Activated T-cell treated with anti-CD3 and anti-CD28 coated beads, Interleukin-2, amount 50 U/mL, for 48 hours (primary cell): ENCODE results near the gene ACADVL.
A peak's percentile ranks its signal among the peaks of the same experiment; 100 is the strongest.

ENCODE experiments used
- DNase-seq, 2 experiments: peaks; one replicate each; pipeline ENCODE4 v3.0.0-alpha.2; 2020

ACADVL gene

DNA sequence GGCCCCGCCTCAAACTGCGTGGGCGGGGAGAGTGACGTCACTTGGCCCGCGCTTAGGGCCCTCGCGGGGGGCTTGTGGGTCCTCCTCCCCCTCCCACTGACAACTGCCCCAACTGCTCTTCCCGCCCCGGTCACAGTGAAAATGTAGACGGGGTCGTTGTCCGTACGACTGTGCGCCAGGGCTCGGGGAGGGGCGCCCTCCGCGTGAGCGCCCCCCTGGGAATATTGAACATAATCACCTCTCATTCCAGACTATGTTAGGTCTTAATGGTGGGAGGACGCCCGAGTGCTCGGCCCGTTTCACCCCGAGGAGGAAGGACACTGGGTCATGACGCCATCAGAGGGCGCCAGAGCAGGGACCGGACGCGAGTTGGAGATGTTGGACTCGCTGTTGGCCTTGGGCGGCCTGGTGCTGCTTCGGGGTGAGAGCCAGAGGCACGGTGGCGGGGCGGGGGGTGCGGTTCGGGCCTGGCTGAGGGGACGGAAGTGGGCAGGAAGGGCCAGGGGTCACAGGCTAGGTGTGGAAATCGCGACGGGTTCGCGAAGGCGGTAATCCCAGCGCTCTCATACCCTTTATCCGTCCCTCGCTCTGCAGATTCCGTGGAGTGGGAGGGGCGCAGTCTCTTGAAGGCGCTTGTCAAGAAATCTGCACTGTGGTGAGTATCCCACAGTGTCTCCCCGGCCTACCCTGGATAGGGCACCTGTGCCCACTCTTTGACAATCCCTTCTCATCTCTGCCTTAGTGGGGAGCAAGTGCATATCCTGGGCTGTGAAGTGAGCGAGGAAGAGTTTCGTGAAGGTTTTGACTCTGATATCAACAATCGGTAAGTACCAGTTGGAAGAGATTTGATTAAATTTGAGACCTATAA, 32.7 kb downstream of the ACADVL start, which contains the start of gene ELP5:
Gene ELP5 (plus strand): TSS at position 40 of the 868 bp plus-strand sequence. CDS start 336 bp downstream, at position 376.
- DNase-seq = peak; percentile 95

DNA sequence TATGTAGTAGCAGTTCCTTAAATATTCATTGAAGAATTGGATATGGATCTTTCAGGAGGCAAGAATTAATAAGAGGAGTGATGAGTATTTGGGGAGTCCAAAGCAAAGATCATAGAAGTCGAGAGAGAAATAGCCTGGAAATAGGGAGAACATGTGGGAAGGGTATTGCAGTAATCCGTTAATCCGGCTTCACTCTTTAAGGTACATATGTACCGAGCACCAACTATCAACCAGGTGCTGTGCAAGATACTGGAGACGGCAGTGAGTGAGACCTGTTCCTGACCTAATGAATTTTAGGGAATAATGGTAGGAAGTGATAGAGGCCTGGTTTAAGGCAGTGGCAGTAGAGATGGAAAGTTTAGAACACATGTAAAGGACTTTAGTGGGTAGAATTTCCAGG, 33.3 kb downstream of the ACADVL start:
- no peak for DNase-seq

DNA sequence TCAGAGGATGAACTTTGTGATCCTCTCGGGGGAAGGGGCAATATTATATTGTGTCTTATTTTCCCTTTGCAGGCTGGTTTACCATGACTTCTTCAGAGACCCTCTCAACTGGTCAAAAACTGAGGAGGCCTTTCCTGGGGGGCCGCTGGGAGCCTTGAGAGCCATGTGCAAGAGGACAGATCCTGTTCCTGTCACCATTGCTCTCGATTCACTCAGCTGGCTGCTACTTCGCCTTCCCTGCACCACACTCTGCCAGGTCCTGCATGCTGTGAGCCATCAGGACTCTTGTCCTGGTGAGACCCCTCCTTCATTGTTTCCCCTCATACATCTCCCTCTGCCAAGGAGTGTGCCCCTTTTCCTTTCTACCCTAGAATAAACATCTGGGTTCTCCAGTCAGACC, 34.8 kb downstream of the ACADVL start:
- DNase-seq = no peak

DNA sequence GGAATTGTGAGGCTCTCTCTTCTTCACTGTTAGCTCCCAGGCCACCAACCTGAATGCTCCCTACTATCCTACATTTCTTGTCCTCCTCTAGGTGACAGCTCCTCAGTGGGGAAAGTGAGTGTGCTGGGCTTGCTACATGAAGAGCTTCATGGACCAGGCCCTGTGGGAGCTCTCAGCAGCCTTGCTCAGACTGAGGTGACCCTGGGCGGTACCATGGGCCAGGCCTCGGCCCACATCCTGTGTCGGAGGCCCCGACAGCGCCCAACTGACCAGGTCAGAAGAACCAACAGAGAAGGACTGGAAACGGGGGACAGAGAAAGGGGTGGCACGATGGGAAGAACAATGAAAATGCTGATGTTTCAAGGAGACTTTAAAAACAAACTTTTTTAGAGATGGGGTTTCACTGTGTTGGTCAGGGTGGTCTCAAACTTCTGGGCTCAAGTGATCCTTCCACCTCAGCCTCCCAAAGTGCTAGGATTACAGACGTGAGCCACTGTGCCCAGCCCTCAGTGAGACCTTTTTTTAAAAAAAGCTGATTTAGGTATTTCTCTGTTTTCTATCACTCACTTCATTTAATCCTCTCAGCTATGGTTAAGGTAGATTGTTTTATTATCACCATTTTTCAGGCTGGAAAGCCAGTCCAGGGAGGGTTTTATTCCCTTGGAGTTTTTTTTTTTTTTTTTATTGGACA, 37.2 kb downstream of the ACADVL start:
- no peak for DNase-seq

DNA sequence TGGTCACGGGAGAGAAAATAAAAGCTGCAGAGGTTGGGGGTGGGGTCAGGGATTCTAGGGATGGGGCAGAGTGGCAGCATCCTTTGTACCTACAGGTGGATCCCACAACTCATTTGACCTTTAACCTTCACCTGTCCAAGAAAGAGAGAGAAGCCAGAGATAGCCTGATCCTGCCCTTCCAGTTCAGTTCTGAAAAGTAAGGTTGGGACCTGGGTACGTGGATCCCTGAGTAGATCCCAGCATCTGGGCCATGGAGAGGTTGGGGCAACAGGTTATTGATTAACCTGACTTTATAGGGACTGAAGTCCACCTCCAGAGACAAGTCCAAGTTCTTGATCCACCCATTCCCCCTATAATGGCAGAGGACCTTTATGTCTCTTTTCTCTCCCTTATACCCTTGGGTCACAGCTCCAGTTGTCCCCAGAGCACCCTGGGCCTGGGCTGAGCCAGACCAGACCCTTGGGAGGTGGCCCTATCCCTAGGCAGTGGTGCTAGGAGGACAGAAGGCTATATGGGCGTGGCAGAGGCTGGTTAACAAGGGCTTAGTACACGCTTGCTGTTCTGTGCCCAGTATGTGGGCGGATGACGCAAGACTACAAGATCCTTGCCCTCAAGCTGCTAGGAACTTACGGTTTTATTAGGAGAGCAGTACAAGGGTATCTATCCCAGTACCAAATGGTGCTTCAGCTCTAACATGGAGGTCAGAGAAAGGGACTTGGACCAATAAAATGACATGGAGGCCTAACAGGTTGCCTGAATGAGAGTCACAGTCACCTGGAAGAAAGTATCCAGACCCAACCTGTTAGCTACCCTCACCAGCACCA, 39.2 kb downstream of the ACADVL start:
- DNase-seq = peak; percentile 36 to 52

- DNase-seq = no peak
These were observed 39.8 kb downstream of the ACADVL start for GRCh38 chr17:7259555-7259889.

DNA sequence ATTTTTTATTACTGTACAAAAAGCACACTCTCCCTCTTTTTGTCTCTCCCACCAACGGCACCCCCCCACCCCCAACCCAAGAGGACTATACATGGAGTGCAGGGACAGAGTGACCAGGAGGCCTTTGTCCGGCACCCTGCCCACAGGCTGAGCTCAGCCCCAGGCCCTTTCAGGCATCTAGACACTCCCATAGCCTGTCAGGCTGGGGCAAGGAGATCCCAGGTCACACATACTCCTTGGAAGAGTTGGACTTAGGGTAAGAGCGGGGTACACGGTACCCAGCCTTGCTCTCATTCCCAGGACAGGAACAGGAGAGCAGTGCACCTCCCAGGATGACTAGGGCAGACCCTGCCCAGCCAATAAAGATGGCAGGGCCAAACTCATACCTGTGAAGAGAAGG, 40.4 kb downstream of the ACADVL start:
- no peak for DNase-seq

- DNase-seq = peak; percentile 49 to 62
These were observed 41.1 kb downstream of the ACADVL start for GRCh38 chr17:7260651-7261378.

GRCh38 chr17:7261379-7262191, 41.8 kb downstream of the ACADVL start:
- DNase-seq = peak in 1 of 2 experiments; percentile 50

DNA sequence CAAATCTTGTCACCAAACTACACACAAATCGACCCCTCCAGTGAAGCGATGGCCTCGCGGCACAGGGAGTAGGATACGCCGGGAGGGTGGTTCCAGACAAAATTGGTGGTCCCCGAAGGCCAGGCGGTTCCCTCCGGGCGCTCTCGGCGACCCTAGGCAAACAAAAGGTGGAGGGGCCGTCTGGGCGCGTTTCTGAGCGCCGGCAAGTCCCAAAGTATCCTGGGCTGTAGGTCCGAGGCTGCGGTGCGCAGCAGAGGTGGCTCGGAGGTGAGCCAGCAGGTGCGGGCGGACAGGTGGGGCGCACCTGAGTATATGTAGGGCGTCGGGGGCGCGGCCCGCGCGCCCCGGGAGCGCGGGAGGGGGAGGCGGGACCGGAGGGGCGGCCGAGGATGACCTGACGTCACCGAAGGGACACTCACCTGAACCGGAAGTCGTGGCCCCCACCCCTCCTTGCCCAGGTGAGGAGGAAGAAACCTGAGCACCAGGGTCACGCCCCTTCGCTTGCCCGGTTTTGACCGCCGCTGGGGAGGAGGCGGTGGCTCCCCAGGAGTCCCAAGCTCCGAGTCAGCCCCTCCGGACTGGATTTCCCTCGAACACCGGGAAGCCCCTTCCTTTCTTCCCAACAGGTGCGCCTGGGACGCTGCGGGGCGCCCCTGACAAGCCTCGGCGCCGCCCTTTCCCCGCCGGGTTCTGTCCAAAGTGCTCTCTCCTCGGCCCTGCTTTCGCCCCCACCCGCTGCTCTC, 42.6 kb downstream of the ACADVL start, which contains the start of gene CLDN7:
Gene CLDN7 (minus strand): TSS at position 287 of the 743 bp plus-strand sequence. CDS start 435 bp downstream, outside the sequence.
- no peak for DNase-seq

- no peak for DNase-seq
These were observed 43.4 kb downstream of the ACADVL start for GRCh38 chr17:7262935-7263800.

- DNase-seq = no peak
These were observed 44.0 kb downstream of the ACADVL start for GRCh38 chr17:7263801-7264078.

- no peak for DNase-seq
These were observed 47.0 kb downstream of the ACADVL start for GRCh38 chr17:7266784-7267183.
